LNCaP clone FGC (cell line): ENCODE data around the gene COL4A3.

Source experiments
- DNase-seq: peaks from one replicate; pipeline ENCODE4 v3.0.0-alpha.2; 2011; ENCODE audit warnings: low read depth
- H3K4me3 ChIP-seq: 2 replicates; pipeline ENCODE4 v1.5.1; 2011; ENCODE audit warnings: mild to moderate bottlenecking, low read depth, low read length, control low read depth
- TF ChIP-seq, protein P1 (sequence below): IDR thresholded peaks from 2 replicates; pipeline ENCODE4 v1.5.1; 2012; ENCODE audit warnings: mild to moderate bottlenecking; ENCODE audit not compliant: control insufficient read depth, insufficient read depth; ENCODE audit errors: extremely low read depth

The COL4A3 gene

GRCh38 chr2:227185615-227186232 is 21.3 kb downstream of the COL4A3 start:
- DNase-seq = no peak
- TF ChIP-seq, protein P1, sequence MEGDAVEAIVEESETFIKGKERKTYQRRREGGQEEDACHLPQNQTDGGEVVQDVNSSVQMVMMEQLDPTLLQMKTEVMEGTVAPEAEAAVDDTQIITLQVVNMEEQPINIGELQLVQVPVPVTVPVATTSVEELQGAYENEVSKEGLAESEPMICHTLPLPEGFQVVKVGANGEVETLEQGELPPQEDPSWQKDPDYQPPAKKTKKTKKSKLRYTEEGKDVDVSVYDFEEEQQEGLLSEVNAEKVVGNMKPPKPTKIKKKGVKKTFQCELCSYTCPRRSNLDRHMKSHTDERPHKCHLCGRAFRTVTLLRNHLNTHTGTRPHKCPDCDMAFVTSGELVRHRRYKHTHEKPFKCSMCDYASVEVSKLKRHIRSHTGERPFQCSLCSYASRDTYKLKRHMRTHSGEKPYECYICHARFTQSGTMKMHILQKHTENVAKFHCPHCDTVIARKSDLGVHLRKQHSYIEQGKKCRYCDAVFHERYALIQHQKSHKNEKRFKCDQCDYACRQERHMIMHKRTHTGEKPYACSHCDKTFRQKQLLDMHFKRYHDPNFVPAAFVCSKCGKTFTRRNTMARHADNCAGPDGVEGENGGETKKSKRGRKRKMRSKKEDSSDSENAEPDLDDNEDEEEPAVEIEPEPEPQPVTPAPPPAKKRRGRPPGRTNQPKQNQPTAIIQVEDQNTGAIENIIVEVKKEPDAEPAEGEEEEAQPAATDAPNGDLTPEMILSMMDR = no peak
- H3K4me3 ChIP-seq = no peak overlapping the region

- DNase-seq = no peak
- TF ChIP-seq, protein P1 = no peak
- H3K4me3 ChIP-seq = no peak overlapping the region
These were observed 22.3 kb downstream of the COL4A3 start for GRCh38 chr2:227186751-227187150.

DNA sequence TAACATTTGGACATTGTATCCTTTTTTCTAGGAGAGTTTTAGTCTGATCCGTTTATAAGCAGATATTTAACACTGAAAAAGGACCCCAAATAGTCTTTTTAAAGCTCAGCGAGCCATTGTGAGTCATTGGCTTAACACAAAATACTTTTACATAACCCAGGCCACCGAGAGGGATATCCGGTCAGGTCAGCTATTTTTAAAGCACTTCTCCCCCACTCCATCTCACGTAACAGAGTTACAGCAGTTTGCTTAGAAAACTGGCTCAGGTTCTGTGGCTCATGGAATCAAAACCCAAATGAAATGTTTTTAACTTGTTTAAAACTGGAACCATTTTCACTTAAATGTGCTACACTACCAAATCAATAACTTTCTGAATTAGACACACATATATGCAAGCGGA is 23.9 kb downstream of the COL4A3 start:
- no peak overlapping the region for H3K4me3 ChIP-seq
- TF ChIP-seq, protein P1 = no peak
- no peak for DNase-seq

- no peak overlapping the region for H3K4me3 ChIP-seq
- DNase-seq = no peak
- TF ChIP-seq, protein P1 = no peak
These were observed 26.9 kb downstream of the COL4A3 start for GRCh38 chr2:227191367-227191766.

- TF ChIP-seq, protein P1 = no peak
- no peak overlapping the region for H3K4me3 ChIP-seq
- no peak for DNase-seq
These were observed 28.1 kb downstream of the COL4A3 start for GRCh38 chr2:227192491-227192890.

DNA sequence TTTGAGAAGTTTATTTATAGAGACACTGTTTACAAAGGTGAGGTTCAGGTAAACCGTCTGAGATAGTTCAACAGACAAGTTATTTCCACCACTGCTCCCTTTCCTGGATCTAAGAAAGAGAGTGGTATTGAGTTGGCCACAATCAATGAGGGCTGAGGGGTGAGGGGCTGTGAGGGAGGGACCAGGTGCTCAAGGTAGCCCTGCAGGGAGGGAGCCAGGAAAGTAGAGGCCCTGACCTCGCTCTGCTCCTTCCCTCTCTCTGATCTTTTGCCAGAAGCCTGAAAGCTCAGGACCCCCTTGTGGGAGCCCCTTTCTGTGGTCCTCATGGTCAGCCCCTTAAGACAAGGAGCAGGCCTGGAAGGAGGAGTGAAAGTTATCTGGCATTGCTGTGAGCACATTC is 29.8 kb downstream of the COL4A3 start:
- TF ChIP-seq, protein P1 = no peak
- no peak for DNase-seq
- no peak overlapping the region for H3K4me3 ChIP-seq

DNA sequence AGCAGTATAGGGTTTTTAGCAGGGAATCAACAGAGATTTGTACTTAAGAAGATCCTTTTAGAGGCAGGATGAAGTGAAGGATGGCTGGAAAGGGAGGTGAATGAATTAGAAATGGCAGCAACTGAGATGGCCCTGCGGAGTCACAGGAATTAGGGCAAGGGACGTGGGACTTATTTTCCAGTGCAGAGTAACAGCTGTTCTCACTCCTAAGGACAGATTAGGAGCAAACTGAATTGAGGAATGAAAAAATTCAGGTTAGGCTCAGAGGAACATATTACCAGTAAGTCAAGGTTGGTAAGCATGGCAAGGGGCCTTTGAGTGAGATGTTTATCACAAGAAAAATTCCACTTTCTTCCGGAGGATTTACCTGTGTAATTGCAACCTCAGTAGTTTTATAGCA is 34.4 kb downstream of the COL4A3 start:
- H3K4me3 ChIP-seq = no peak overlapping the region
- no peak for DNase-seq
- TF ChIP-seq, protein P1 = no peak
